HG02885 (cell line): ENCODE data around the gene POM121.
"Not testable (repeated sequence)": the region's sequence is repeated elsewhere in the genome, so short reads cannot be mapped to it uniquely, and the experiment has no call there.

Experiments
- ATAC-seq: cut with Tn5 transposase; IDR thresholded peaks from one replicate; pipeline ENCODE4 v1.9.1; 2021; ENCODE audit warnings: mild to moderate bottlenecking; ENCODE audit not compliant: unreplicated experiment, poor library complexity

POM121 gene

DNA sequence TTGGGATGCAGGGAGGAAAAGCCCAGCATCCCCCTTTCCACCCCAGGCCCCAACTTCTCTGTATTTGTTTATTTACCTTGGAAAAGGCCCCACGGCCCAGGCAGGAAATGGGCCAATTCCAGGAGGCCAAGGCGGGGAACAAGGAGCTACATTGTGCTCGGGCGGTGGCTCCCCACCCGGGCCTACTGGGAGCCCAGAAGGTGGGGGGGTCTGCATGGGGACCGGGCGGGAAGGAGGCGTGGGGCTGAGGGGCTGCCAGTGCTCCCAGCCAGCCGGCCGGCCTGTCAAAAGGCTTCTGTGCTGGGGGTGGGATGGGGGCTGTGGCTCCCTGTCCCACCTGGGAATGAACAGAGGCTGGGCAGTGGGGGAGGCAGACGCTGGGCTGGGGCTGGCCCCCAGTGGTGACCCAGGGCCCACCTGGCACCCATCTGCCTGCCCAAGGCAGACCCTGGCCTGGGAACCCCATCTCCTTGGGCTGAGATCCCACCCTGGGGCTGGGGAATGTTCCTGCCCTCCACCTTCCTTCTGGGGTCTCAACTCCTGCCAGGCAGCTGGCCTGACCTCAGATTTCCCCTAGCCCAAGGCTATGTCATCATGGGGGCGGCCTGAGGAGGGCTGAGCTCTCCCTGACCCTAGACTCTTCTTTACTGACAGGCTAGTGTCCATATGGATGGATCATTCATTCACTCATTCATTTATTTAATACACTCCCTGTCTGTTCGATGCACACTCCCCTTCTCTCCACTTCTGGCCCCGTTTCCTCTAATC lies 65.4 kb downstream of the POM121 start:
- ATAC-seq, result not testable (repeated sequence)

DNA sequence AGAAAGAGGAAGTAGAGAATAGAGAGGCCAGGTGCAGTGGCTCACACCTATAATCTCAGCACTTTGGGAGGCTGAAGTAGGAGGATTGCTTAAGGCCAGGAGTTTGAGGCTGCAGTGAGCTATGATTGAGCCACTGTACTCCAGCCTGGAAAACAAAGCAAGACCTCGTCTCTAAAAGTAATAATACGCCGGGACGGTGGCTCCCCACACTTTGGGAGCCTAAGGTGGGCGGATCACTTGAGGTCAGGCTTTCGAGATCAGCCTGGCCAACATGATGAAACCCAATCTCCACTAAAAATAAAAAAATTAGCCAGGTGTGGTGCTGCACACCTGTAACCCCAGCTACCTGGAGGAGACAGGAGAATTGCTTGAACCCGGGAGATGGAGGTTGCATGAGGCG lies 70.6 kb downstream of the POM121 start:
- not testable (repeated sequence) for ATAC-seq

DNA sequence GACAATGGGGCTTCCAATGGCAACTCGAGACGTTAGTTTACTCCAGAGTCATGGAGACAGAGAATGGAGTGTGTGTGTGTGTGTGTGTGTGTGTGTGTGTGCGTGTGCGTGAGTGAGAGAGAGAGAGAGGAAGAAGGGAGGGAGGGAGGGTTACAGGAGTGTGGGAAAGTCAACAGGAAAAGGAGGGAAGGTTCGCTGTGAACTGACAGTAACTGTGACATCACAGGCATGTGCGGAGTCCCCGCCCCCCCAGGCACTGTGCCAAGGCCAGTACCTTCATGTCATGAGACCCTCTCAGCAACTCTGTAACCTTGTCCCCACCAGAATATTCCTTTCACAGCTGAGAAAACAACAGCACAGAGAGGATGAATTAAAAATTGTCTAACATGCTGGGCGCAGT lies 72.6 kb downstream of the POM121 start:
- not testable (repeated sequence) for ATAC-seq

DNA sequence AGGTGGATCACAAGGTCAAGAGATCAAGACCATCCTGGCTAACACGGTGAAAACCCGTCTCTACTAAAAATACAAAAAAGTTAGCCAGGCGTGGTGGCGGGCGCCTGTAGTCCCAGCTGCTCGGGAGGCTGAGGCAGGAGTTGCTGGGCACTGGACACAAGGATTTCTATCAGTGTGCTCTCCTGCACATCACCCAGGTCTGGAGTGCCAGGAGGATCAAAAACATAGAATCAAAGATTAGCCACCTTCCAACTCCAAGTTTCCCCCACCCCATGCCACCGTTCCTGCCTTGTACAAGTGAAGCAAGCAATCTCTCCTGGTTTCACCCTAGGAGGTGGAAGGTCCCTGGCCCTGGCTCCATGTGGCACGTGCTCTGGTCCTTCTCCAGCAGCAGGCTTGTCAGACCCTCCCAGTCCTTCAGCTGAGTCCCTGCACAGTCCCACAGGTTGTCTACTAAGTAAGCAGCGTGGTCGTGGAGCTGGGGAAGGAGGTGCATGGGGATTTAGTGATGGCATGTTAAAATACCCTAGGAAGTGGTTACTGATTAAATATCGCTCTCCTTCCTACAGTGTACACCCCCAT lies 73.1 kb downstream of the POM121 start:
- ATAC-seq, result not testable (repeated sequence)
